ENCODE results near the gene PSENEN. TPM values are rescaled to one million over a fixed set of nuclear protein-coding genes. Genes with fewer than 3 reads are reported as not detected.

Gene PSENEN
- polyA plus RNA-seq, 1 donor, result 54.4 TPM

- peak; percentile 99 for DNase-seq
These were observed 2.9 kb downstream of the PSENEN start, which contains the start of gene LIN37 for GRCh38 chr19:35748106-35749020. Gene LIN37 (plus strand): TSS chr19:35748576. CDS start chr19:35748725, 149 bp downstream.

- no peak for DNase-seq
These were observed 4.7 kb downstream of the PSENEN start for GRCh38 chr19:35750167-35750566.

GRCh38 chr19:35751839-35752745 is 6.6 kb downstream of the PSENEN start:
- DNase-seq, result no peak

- no peak for DNase-seq
These were observed 7.4 kb downstream of the PSENEN start for GRCh38 chr19:35752746-35753350.

GRCh38 chr19:35753634-35754369 is 8.4 kb downstream of the PSENEN start:
- no peak for DNase-seq

GRCh38 chr19:35754370-35755130 is 9.1 kb downstream of the PSENEN start:
- DNase-seq, result no peak

- no peak for DNase-seq
These were observed 9.7 kb downstream of the PSENEN start for GRCh38 chr19:35755131-35755549.

GRCh38 chr19:35755550-35756376 is 10.3 kb downstream of the PSENEN start:
- DNase-seq, result no peak

- peak; percentile 31 for DNase-seq
These were observed 11.2 kb downstream of the PSENEN start, which contains the start of gene HSPB6 for GRCh38 chr19:35756377-35757230. Gene HSPB6 (minus strand): TSS chr19:35757029. CDS start chr19:35757008, 21 bp downstream.

- peak; percentile 52 for DNase-seq
These were observed 11.8 kb downstream of the PSENEN start for GRCh38 chr19:35757231-35757748.

GRCh38 chr19:35757749-35758608 is 12.5 kb downstream of the PSENEN start, which contains the start of gene PROSER3:
Gene PROSER3 (plus strand): TSS chr19:35758176. CDS start chr19:35758216, 40 bp downstream.
- DNase-seq, result peak; percentile 99

GRCh38 chr19:35759697-35760096 is 14.2 kb downstream of the PSENEN start:
- no peak for DNase-seq

- no peak for DNase-seq
These were observed 15.4 kb downstream of the PSENEN start for GRCh38 chr19:35760711-35761349.

GRCh38 chr19:35764432-35765315 is 19.2 kb downstream of the PSENEN start:
- DNase-seq, result no peak

GRCh38 chr19:35766571-35767104 is 21.2 kb downstream of the PSENEN start:
- no peak for DNase-seq

Measured in left kidney (tissue), 2 donors.